HG03432 (cell line): ENCODE measurements around the gene SPATA24.
"Not testable (repeated sequence)": the region's sequence is repeated elsewhere in the genome, so short reads cannot be mapped to it uniquely, and the experiment has no call there.

Source experiments
- ATAC-seq: cut with Tn5 transposase; IDR thresholded peaks from one replicate; pipeline ENCODE4 v1.9.1; 2021; ENCODE audit warnings: mild to moderate bottlenecking, moderate library complexity; ENCODE audit not compliant: unreplicated experiment

The SPATA24 gene

GRCh38 chr5:139403787-139404483 is at the start of gene SPATA24:
SPATA24 (minus strand) TSS chr5:139404089; CDS start chr5:139404060, 29 bp downstream.
- peak; percentile 83 for ATAC-seq

GRCh38 chr5:139451878-139452660 is 48.2 kb upstream of the SPATA24 start:
- no peak for ATAC-seq

- ATAC-seq: no peak
Measured at GRCh38 chr5:139451176-139451575, 47.3 kb upstream of the SPATA24 start.

DNA sequence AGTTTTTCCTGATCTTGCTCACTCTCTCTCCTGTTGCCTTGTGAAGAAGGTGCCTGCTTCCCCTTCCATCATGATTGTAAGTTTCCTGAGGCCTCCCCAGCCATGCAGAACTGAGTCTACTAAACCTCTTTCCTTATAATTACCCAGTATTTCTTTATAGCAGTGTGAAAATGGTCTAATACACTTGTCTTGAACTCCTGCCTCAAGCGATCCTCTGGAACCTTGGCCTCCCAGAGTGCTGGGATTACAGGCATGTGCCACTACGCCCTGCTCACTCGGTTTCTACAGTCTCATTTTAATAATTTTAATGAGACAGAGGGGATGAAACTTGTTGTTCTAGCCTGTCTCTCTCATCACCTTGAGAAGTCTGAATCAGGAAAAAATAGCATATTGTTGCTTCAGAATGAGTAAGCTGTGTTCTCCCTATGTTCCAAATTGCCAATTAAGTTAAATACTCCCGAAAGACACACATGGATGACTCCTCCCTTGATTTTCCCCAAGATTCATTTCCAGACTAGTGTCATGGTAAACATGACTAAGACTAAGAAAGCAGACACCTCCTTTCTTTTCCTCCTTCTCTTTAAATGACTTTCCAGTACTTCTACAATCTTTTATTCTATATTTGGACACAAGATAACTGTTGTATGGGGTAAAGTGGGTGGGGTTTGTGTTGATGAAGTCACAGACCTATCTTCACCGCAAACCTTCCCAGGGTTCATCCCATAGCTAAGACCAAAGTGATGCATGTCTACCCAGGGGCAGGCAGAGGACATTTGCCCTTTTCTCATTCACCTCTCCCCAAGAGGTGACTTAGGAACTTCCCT is 43.3 kb upstream of the SPATA24 start:
- peak; percentile 72 for ATAC-seq

GRCh38 chr5:139445325-139446170 is 41.7 kb upstream of the SPATA24 start:
- ATAC-seq: no peak

DNA sequence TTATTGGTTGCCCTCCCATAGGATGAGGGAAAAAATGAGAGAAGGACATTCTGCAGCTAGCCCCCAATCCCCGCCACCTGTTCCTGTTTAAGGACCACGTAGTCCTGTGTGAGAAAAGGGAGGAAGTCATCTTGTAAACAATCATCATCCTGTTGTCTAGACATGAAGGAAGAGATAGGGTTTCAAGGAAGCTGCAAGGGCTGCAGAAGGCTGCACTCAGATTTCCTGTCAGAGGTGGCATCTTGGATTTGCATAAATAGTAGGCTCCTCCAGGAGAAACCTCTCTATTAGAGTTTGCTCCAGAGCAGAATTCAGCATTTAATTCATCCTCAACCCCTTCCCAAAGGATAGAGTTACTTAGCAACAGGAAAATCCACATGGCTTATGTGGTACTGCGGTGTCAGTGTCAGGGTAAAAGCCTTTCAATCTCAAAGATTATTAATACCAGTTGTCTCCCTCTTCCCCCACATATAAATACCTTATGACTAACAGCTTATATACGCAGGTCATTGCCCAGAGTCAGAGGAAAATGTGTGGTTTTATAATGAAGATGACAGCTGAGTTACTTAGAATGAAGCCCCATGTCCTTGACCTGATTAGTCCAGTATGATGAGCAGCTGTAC is 40.1 kb upstream of the SPATA24 start:
- no peak for ATAC-seq

GRCh38 chr5:139440416-139440815 is 36.5 kb upstream of the SPATA24 start:
- not testable (repeated sequence) for ATAC-seq

- ATAC-seq: peak; percentile 92
Measured at GRCh38 chr5:139439013-139439903, 35.4 kb upstream of the SPATA24 start, which contains the start of gene DNAJC18. DNAJC18 (minus strand) TSS chr5:139439525; CDS start chr5:139439445, 80 bp downstream.

DNA sequence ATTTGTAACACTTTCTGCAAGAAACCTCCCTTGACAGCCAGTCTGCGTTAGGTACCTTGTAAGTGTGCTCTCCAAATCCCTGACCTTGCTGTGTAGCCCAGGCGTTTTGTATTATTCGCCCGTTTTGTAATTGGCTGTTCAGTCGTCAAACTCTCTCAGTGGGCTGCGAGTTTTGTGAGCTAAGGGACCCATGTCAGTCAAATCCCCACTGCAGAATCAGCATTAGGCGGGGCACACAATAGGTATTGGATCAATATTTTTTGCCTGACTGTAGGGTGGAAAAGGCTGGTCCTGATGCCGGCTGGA is 34.8 kb upstream of the SPATA24 start:
- ATAC-seq: no peak

GRCh38 chr5:139435676-139436075 is 31.8 kb upstream of the SPATA24 start:
- no peak for ATAC-seq

DNA sequence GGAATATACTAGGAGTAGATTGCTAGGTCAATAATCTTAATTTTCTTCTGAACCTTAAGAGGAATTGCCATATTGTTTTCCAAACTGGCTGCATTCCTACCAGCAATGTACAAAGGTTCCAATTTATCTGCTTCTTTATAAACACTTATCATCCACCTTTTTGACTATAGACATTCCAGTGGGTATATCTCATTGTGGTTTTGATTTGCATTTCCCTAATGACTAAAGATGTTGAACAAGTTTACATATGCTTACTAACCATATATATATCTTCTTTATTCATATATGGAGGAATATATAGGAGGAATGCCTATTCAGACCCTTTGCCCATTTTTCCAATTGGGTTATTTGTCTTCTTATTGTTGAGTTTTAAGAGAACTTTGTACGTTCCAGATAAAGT is 27.8 kb upstream of the SPATA24 start:
- ATAC-seq: no peak

DNA sequence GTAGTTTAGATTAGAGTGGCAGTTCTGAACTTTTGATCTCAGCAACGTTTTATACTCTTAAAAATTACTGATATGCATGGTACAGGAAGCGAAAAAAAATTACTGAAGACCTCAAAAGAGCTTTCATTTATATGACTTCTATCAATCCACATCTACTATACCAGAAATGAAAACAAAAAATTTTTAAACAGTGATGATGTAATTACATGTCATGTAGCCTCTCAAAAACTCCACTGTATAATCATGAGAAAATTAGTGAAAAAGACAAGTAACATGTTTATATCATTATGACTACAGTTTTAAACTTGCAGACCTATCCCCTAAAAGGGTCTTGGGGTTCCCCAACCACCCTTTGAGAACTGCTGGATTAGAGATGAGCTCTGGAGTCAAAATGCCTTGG is 26.1 kb upstream of the SPATA24 start:
- no peak for ATAC-seq

GRCh38 chr5:139426203-139426885 is 22.5 kb upstream of the SPATA24 start:
- ATAC-seq: no peak

DNA sequence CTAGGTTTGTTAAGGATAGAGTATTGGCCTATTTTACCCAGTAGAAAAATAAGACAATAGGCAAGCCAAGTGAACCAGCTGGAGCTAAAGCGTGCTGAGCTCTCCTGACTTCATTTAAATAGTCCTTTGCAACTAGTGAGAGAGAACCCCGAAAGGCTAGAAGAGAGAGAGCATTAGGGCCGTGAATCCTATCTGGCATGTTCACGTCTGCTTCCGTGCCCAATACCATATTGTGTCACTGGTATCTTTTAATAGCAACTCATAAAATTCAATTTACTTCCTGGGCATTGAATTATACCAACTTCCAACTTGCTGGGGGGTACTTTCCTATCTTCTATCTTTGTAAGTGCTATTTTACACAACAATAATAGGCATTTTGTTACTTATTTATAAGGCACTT is 21.6 kb upstream of the SPATA24 start:
- ATAC-seq: no peak

GRCh38 chr5:139422307-139422893 is 18.5 kb upstream of the SPATA24 start:
- peak; percentile 63 for ATAC-seq

GRCh38 chr5:139419226-139420192 is 15.6 kb upstream of the SPATA24 start:
- no peak for ATAC-seq

DNA sequence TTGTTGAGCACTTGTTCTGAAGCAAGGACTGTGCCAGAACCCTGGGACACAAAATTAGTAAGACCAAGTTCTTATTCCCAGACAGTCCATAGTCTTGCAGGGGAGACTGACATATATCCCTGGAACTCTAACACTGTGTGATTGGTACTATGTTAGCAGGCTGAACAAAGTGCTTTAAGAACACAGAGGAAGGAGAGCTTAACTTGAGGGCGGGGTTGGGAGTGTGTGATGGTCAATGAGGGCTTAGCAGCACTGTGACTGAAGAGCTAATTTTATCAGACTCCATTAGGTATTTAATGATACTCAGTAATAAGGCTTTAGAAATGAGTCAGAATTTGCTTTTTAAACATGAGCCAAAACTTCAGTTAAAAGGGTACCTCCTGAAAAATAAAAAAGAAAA is 14.9 kb upstream of the SPATA24 start:
- no peak for ATAC-seq
